ENCODE results near the gene KCNQ1. TPM values are rescaled to one million over a fixed set of nuclear protein-coding genes. Genes with fewer than 3 reads are reported as not detected.

The KCNQ1 gene
- total RNA-seq, 1 donor from 2014 or later: 52.9 TPM

DNA sequence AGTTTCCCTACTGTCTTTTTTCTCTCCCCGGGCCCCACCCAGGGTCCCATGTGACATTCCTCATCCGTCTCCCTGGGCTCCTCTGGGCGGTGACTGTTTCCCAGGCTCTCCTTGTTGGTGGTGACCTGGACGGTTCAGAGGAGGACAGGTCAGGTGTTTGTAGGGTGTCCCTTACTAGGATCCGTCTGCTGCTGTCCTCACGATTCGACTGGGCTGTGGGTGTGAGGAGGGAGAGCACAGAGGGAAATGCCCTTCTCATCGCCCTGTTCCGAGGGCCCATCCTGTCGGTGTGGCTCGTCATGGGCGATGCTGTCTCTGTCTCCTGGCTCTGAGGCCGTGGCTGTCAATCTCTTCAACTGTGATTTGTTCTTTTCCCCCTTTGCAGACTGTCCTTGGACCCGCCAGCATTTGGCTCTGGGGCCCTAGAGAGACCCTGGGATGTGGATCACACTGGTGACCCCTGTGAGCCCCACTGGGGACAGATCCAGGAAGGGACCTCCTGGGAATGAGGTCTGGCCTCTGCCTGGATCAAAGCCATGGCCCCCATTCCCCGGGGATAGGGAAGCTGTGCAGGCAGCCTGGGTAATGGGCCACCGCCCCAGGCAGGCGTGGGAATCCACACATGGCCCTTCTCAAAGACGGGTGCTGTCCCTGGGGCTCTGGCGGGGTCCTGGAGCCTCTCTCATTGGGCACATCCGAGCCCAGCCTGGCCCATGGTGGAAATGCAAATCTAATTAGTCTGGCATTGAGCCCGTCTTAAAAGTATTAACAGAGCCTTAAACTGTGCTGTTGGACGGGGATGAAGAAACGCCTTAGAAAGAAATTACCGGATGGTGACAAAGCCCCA lies 301.8 kb downstream of the KCNQ1 start:
- Histone ChIP-seq H3K4me1 (no peaks in the 10 kb centered on the region), H3K4me3 (no peak overlapping the region), H3K27ac (no peak overlapping the region), H3K9me3 (no peaks in the 10 kb centered on the region), H3K36me3 (no peaks in the 10 kb centered on the region), H3K27me3 (no peaks in the 10 kb centered on the region)
- TF ChIP-seq, protein P1, sequence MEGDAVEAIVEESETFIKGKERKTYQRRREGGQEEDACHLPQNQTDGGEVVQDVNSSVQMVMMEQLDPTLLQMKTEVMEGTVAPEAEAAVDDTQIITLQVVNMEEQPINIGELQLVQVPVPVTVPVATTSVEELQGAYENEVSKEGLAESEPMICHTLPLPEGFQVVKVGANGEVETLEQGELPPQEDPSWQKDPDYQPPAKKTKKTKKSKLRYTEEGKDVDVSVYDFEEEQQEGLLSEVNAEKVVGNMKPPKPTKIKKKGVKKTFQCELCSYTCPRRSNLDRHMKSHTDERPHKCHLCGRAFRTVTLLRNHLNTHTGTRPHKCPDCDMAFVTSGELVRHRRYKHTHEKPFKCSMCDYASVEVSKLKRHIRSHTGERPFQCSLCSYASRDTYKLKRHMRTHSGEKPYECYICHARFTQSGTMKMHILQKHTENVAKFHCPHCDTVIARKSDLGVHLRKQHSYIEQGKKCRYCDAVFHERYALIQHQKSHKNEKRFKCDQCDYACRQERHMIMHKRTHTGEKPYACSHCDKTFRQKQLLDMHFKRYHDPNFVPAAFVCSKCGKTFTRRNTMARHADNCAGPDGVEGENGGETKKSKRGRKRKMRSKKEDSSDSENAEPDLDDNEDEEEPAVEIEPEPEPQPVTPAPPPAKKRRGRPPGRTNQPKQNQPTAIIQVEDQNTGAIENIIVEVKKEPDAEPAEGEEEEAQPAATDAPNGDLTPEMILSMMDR (IDR thresholded peaks at IDR 0.05): no peak
- ATAC-seq: no peak
- peak; percentile 43 for DNase-seq
- intact Hi-C loops (cut with DNase I): no loop called here

- peak; percentile 51 for DNase-seq
- no peak overlapping the region for H3K27ac ChIP-seq
These were observed 302.6 kb downstream of the KCNQ1 start for GRCh38 chr11:2747248-2748027.

GRCh38 chr11:2748061-2748813 lies 303.4 kb downstream of the KCNQ1 start:
- Histone ChIP-seq H3K4me3 (no peak overlapping the region), H3K4me1 (no peaks in the 10 kb centered on the region), H3K27me3 (no peaks in the 10 kb centered on the region), H3K36me3 (no peaks in the 10 kb centered on the region), H3K9me3 (no peaks in the 10 kb centered on the region), H3K27ac (no peak overlapping the region)
- TF ChIP-seq, protein P1 (IDR thresholded peaks at IDR 0.05): no peak
- intact Hi-C loops (cut with DNase I): no loop called here
- DNase-seq (peak; percentile 53), ATAC-seq (peak; percentile 3)

More at GRCh38 chr11:2747248-2748027, 302.6 kb downstream of the KCNQ1 start:
- intact Hi-C loops (cut with DNase I): no loop called here
- Histone ChIP-seq H3K4me3 (no peak overlapping the region), H3K27me3 (no peaks in the 10 kb centered on the region), H3K9me3 (no peaks in the 10 kb centered on the region), H3K36me3 (no peaks in the 10 kb centered on the region), H3K4me1 (no peaks in the 10 kb centered on the region)
- ATAC-seq: no peak
- TF ChIP-seq, protein P1 (IDR thresholded peaks at IDR 0.05): no peak

DNA sequence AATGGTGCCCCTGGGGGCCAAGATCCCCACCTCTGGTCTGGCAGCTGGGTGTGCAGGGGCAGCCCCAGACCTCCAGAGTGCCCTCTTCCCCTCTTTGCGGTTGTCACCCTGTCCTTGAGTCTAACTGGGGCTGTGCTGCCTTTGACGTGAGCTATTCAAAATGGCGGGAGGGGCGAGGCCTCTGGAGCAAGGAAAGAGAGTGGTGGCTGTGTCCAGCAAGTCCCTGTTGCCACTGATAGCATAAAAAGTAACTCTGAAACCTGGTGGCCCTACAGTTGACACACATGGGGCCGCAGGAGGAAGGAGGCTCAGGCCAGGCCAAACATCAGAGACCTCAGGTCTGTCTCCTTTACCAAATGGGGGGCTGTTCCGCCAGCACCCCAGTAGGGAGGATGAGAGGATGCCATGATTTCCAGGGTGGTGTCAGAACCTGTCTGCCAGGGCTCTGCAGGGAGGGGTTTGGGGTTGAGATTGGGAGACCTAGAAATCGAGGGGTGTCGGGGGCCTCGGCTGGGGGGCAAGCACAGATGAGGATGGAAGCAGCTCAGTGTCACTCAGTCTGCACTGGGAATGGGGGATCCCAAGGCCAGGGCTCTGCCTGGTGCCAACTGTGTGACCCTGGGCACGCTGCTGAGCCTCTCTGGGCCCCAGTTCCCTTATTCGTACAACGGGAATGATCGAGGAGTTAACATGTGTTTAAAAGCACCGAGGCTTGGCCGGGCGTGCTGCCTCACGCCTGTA lies 304.2 kb downstream of the KCNQ1 start:
- no peak overlapping the region for H3K4me3 ChIP-seq
- H3K27me3 ChIP-seq: no peaks in the 10 kb centered on the region
- ATAC-seq (no peak), DNase-seq (peak; percentile 45)
- no peaks in the 10 kb centered on the region for H3K36me3 ChIP-seq
- no peaks in the 10 kb centered on the region for H3K9me3 ChIP-seq
- intact Hi-C loops (cut with DNase I): no loop called here
- no peaks in the 10 kb centered on the region for H3K4me1 ChIP-seq
- TF ChIP-seq, protein P1 (IDR thresholded peaks at IDR 0.05): no peak
- no peak overlapping the region for H3K27ac ChIP-seq

DNA sequence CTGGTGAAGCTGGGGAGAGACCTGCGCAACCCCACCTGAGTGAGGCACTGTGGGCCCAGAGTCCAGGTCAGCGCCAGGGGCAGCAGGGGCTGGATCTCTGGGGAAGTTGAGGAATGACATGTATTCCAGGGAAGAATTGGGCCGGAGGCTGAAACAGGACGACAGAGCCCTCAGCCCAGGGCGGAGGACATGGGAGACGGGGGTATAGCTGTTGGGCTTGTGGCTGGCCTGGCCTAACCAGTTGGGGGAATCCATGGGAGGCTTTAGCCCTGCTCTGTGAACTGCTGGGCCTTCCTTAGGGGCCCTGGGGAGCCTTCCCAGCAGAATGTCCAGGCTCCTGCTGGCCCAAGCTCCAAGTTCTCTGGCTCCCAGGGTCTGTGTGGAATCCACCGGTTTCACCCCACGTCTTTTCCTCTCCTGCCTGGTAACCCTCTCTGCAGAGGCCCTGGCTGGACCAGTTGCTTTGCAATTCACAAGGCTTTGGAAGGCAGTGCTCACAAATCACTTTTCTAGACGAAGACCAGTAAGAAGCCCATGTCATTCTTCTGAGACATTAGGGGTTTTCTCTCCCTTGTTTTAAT lies 305.4 kb downstream of the KCNQ1 start:
- ATAC-seq: no peak
- no peaks in the 10 kb centered on the region for H3K4me1 ChIP-seq
- H3K27ac ChIP-seq: no peak overlapping the region
- no peaks in the 10 kb centered on the region for H3K9me3 ChIP-seq
- H3K27me3 ChIP-seq: no peaks in the 10 kb centered on the region
- DNase-seq: peak; percentile 46
- H3K4me3 ChIP-seq: no peak overlapping the region
- TF ChIP-seq, protein P1 (IDR thresholded peaks at IDR 0.05): no peak
- H3K36me3 ChIP-seq: no peaks in the 10 kb centered on the region
- intact Hi-C loops (cut with DNase I): no loop called here

Data from upper lobe of right lung (tissue), 1 donor.